Adrenal gland (tissue), 12 donors: ENCODE measurements around the gene DNAH3. TPM values are rescaled to one million over a fixed set of nuclear protein-coding genes. Genes with fewer than 3 reads are reported as not detected.

Experiments
- DNase-seq, 7 donors: peaks; one replicate each; pipeline ENCODE4 v3.0.0-alpha.2; 2019 to 2020
- H3K27ac ChIP-seq, 5 donors: fragments of 200-600 bp; sonication (generic) in 4 of 5; 1 replicate in 3 of 5; 2 replicates in 2 of 5; pipeline versions ENCODE4 v1.5.1 to v1.8.0; 2016 to 2020; ENCODE audit warnings: mild to moderate bottlenecking in 1 of 5
- H3K27me3 ChIP-seq: fragments of 200-600 bp; 2 replicates; pipeline ENCODE4 v1.8.0; 2021
- H3K36me3 ChIP-seq, 2 donors: fragments of 200-600 bp; replicated peaks in 1 of 2; 1 replicate in 1 of 2; 2 replicates in 1 of 2; pipeline versions ENCODE4 v1.5.1 to v1.8.0; 2018 to 2022
- H3K4me1 ChIP-seq, 2 donors: fragments of 200-600 bp; replicated peaks in 1 of 2; 1 replicate in 1 of 2; 2 replicates in 1 of 2; pipeline versions ENCODE4 v1.5.1 to v1.8.0; 2018 to 2021
- H3K4me3 ChIP-seq, 4 donors: fragments of 200-600 bp; sonication (generic) in 3 of 4; one replicate each; pipeline ENCODE4 v1.5.1; 2016 to 2018
- H3K9me3 ChIP-seq, 3 donors: fragments of 200-600 bp; sonication (generic) in 1 of 3; replicated peaks in 1 of 3; 1 replicate in 2 of 3; 2 replicates in 1 of 3; pipeline versions ENCODE4 v1.5.1 to v1.8.0; 2016 to 2021
- POLR2A ChIP-seq, 2 donors: fragments of 450-650 bp; IDR thresholded peaks; one replicate each; pipeline ENCODE4 v1.6.1; 2017; ENCODE audit warnings: antibody characterized with exemption in 2 of 2, mild to moderate bottlenecking in 2 of 2, moderate library complexity in 1 of 2
- WGBS, 4 donors: extraction: QIAGEN DNeasy Blood & Tissue Kit in 2 of 4; methylation state at CpG; one replicate each; pipeline versions ENCODE4 v1.1.5 to v1.1.7; 2013 to 2017; 5-methylcytosine and 5-hydroxymethylcytosine counted together
- intact Hi-C, 2 donors: fragments of 100-400 bp; cut with DNase I; formaldehyde crosslinking; loops; one replicate each; pipeline versions ENCODE4 v1.14.1 to v1.15.0; 2022 to 2023
- polyA plus RNA-seq, 3 donors: library from polyadenylated mRNA; stranded (reverse); fragments of 200-250 nt in 2 of 3; fragments of 350-450 nt in 1 of 3; fragmentation: Illumina TruSeq in 1 of 3; extraction: RNeasy Lipid Tissue Mini Kit (QIAGEN cat#74804) in 1 of 3; gene quantifications; one replicate each; pipeline ENCODE4 v1.2.3, GENCODE V29; 2013 to 2014
- total RNA-seq, 9 donors: library from RNA; depleted of rRNA in 4 of 9; stranded (reverse); fragments of >200 nt in 4 of 9; fragments of 120-200 nt in 1 of 9; fragmentation: NEBNext Ultra II Directional in 1 of 9; extraction: Animal tissue kit (Norgen Biotek cat#: 25700) in 1 of 9; gene quantifications; one replicate each; pipeline versions ENCODE4 v1.1.0 to v1.2.4, GENCODE V29; 2013 to 2023
- TF ChIP-seq, protein P1 (sequence below), 6 experiments: fragments of 450-650 bp in 4 of 6; fragments of 200-600 bp in 2 of 6; sonication (generic) in 1 of 6; IDR thresholded peaks; 1 replicate in 5 of 6; 2 replicates in 1 of 6; pipeline versions ENCODE4 v1.5.1 to v1.8.0; 2016 to 2021; ENCODE audit warnings: antibody characterized with exemption in 6 of 6, mild to moderate bottlenecking in 2 of 6, moderate library complexity in 1 of 6
- donor health status: healthy with polysubstance abuse.
- donor health status: Bipolar disorder and iron deficiency.
- donor health status: DM: yes; HTN: yes; CAD: no.
- donor health status: DM: no; HTN: no; CAD: no.
- donor health status: DM: no; HTN: no; CAD: no.
- donor health status: DM: yes; HTN: yes; CAD: no.

The DNAH3 gene
- total and polyA plus RNA-seq, 12 donors = 0.06 to 0.40 (median 0.20) TPM; not detected in 6

DNA sequence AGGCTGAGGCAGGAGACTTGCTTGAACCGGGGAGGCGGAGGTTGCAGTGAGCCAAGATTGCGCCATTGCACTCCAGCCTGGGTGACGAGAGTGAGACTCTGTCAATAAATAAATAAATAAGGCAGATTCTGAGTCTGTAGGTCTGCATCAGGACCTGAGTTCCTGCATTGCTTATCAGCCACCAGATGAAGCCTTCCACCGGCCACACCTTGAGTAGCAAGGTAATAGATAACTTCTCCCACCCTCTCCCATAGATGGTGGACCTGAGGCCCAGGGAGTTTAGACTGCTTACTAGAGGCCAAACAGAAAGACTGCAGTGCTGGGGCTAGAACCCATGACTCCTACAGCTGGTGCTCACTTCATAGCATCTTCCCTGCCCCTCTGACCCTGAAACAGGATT lies 38.7 kb upstream of the DNAH3 start:
- H3K4me1 ChIP-seq = peaks cover 7 to 9% of the 10 kb centered on the region in 2 donors
- H3K4me3 ChIP-seq = no peak overlapping the region
- no peak for DNase-seq
- no peak for TF ChIP-seq POLR2A (IDR thresholded peaks at IDR 0.05)
- TF ChIP-seq, protein P1, sequence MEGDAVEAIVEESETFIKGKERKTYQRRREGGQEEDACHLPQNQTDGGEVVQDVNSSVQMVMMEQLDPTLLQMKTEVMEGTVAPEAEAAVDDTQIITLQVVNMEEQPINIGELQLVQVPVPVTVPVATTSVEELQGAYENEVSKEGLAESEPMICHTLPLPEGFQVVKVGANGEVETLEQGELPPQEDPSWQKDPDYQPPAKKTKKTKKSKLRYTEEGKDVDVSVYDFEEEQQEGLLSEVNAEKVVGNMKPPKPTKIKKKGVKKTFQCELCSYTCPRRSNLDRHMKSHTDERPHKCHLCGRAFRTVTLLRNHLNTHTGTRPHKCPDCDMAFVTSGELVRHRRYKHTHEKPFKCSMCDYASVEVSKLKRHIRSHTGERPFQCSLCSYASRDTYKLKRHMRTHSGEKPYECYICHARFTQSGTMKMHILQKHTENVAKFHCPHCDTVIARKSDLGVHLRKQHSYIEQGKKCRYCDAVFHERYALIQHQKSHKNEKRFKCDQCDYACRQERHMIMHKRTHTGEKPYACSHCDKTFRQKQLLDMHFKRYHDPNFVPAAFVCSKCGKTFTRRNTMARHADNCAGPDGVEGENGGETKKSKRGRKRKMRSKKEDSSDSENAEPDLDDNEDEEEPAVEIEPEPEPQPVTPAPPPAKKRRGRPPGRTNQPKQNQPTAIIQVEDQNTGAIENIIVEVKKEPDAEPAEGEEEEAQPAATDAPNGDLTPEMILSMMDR (IDR thresholded peaks at IDR 0.05) = no peak
- no peaks in the 10 kb centered on the region for H3K36me3 ChIP-seq
- no peaks in the 10 kb centered on the region for H3K27me3 ChIP-seq
- WGBS, 4 donors = 69 to 85% (median 79%) methylated on average over 5 of the region's 5 CpGs
- intact Hi-C loops = loop anchor here (5.0 to 10.0 kb wide), 4 partner anchors 88 to 375 kb away; partner anchors contain the start of gene CRYM (in 1 of the 2)
- H3K27ac ChIP-seq = no peak overlapping the region
- H3K9me3 ChIP-seq = no peaks in the 10 kb centered on the region

DNA sequence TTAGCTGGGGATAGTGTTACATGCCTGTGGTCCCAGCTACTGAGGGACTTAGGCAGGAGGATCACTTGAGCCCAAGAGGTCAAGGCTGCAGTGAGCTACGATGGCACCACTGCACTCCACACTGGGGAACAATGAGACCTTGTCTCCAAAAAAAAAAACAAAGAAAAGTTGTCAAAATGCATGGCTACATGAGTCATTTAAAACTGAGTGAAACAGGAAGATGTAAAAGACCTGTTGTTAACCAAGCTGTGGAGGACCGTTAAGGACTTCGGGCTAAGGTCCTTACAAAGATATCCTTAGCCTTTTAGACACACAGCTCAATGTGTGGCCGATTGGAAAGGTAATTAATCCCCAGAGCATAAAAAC lies 35.7 kb upstream of the DNAH3 start:
- H3K36me3 ChIP-seq = peaks cover 0 to 7% of the 10 kb centered on the region in 2 donors
- H3K9me3 ChIP-seq = no peaks in the 10 kb centered on the region
- DNase-seq = no peak
- intact Hi-C loops = loop anchor here (5.0 to 10.0 kb wide), 4 partner anchors 91 to 378 kb away; partner anchors contain the start of gene CRYM (in 1 of the 2)
- H3K27me3 ChIP-seq = no peaks in the 10 kb centered on the region
- 44 to 54% (median 46%) methylated on average over 4 of the region's 4 CpGs for WGBS, 4 donors
- H3K4me1 ChIP-seq = peaks cover 7 to 9% of the 10 kb centered on the region in 2 donors
- TF ChIP-seq, protein P1 (IDR thresholded peaks at IDR 0.05) = no peak
- TF ChIP-seq POLR2A (IDR thresholded peaks at IDR 0.05) = no peak
- H3K4me3 ChIP-seq = no peak overlapping the region
- no peak overlapping the region for H3K27ac ChIP-seq

DNA sequence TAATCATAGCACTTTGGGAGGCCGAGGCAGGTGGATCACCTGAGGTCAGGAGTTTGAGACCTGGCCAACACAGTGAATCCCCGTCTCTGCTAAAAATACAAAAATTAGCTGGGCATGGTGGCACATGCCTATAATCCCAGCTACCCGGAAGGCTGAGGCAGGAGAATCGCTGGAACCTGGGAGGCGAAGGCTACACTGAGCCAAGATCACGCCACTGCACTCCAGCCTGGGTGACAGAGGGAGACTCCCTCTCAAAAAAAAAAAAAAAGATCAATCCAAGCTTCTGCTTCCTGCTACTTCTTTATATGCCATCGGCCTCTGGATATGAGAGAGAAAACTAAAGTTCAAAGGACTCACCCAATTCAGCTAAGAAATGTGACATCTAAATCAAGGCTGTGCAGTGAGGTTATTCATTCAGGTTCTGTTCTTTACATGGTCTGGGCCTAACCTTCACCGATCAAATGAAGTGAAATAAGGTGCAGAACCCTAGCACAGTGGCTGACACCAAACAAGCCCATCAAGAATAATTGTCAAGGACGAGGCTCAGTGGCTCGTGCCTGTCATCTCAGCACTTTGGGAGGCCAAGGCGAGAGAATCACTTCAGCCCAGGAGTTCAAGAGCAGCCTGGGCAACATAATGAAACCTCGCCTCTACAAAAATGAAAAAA lies 35.1 kb upstream of the DNAH3 start:
- no peak for TF ChIP-seq POLR2A (IDR thresholded peaks at IDR 0.05)
- TF ChIP-seq, protein P1 (IDR thresholded peaks at IDR 0.05) = no peak
- Histone ChIP-seq H3K36me3 (peaks cover 0 to 10% of the 10 kb centered on the region in 2 donors), H3K9me3 (no peaks in the 10 kb centered on the region), H3K4me3 (no peak overlapping the region), H3K4me1 (peaks cover 7 to 9% of the 10 kb centered on the region in 2 donors), H3K27ac (no peak overlapping the region), H3K27me3 (no peaks in the 10 kb centered on the region)
- intact Hi-C loops = loop anchor here (5.0 to 10.0 kb wide), 4 partner anchors 92 to 379 kb away; partner anchors contain the start of gene CRYM (in 1 of the 2)
- no peak for DNase-seq
- WGBS, 4 donors = 81 to 85% (median 83%) methylated on average over 11 to 12 of the region's 12 CpGs

DNA sequence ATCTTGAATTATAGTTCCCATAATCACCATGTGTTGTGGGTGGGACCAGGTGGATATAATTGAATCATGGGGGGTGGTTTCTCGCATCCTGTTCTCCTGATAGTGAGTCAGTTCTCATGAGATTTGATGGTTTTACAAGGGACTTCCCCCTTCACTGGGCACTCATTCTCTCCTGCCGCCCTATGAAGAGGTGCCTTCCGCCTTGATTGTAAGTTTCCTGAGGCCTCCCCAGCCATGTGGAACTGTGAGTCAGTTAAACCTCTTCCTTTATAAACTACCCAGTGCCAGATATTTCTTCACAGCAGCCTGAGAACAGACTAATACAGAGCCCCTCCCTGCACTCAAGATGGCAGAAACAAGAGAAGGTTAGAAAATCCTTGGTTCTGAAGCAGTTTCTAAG lies 34.2 kb upstream of the DNAH3 start:
- no peaks in the 10 kb centered on the region for H3K9me3 ChIP-seq
- 87 to 97% (median 92%) methylated on average over 3 of the region's 3 CpGs for WGBS, 4 donors
- intact Hi-C loops = loop anchor here (5.0 to 10.0 kb wide), 4 partner anchors 92 to 380 kb away; partner anchors contain the start of gene CRYM (in 1 of the 2)
- no peak overlapping the region for H3K4me3 ChIP-seq
- no peaks in the 10 kb centered on the region for H3K27me3 ChIP-seq
- DNase-seq = no peak
- H3K4me1 ChIP-seq = peaks cover 7 to 9% of the 10 kb centered on the region in 2 donors
- H3K27ac ChIP-seq = no peak overlapping the region
- H3K36me3 ChIP-seq = peaks cover 0 to 20% of the 10 kb centered on the region in 2 donors
- TF ChIP-seq, protein P1 (IDR thresholded peaks at IDR 0.05) = no peak
- no peak for TF ChIP-seq POLR2A (IDR thresholded peaks at IDR 0.05)
